Cardiac muscle cell (in vitro differentiated cells and primary cell): ENCODE data around the gene AVPR2. TPM values are rescaled to one million over a fixed set of nuclear protein-coding genes. Genes with fewer than 3 reads are reported as not detected.

Experiments
- DNase-seq, 2 donors: peaks; one replicate each; pipeline versions ENCODE4 v3.0.0 to v3.0.0-alpha.2; 2010 to 2017; ENCODE audit warnings: low read depth in 1 of 2, low spot score in 1 of 2
- H3K27ac ChIP-seq: fragments of 200-600 bp; sonication (generic); 2 replicates; pipeline ENCODE4 v1.5.1; 2016
- H3K27me3 ChIP-seq: fragments of 200-600 bp; sonication (generic); 2 replicates; pipeline ENCODE4 v1.6.0; 2016; ENCODE audit warnings: control low read depth
- H3K36me3 ChIP-seq: fragments of 200-600 bp; sonication (generic); 2 replicates; pipeline ENCODE4 v1.5.1; 2016; ENCODE audit warnings: control low read depth
- H3K4me1 ChIP-seq: fragments of 200-600 bp; sonication (generic); 2 replicates; pipeline ENCODE4 v1.8.1; 2017; ENCODE audit warnings: low read depth, mild to moderate bottlenecking, mixed run types
- H3K4me3 ChIP-seq: fragments of 200-600 bp; sonication (generic); 2 replicates; pipeline ENCODE4 v1.5.1; 2016; ENCODE audit warnings: mild to moderate bottlenecking
- H3K9me3 ChIP-seq: fragments of 200-600 bp; sonication (generic); 2 replicates; pipeline ENCODE4 v1.5.1; 2017; ENCODE audit warnings: low read depth, mild to moderate bottlenecking, control low read depth
- CTCF ChIP-seq: IDR thresholded peaks from 2 replicates; pipeline ENCODE4 v1.5.1; 2012; ENCODE audit warnings: low read depth, mild to moderate bottlenecking, low read length
- polyA plus RNA-seq: library from polyadenylated mRNA; unstranded; fragments of >200 nt; fragmentation: Nextera tagmentation; extraction: Ambion mirVana; gene quantifications from 2 replicates; pipeline ENCODE4 v1.2.1, GENCODE V29; 2016
- total RNA-seq: library from RNA; depleted of rRNA; stranded (reverse); fragments of >200 nt; gene quantifications from 2 replicates; pipeline ENCODE4 v1.2.3, GENCODE V29; 2016

AVPR2 gene
- total and polyA plus RNA-seq, 2 experiments from 2014 or later = 0.11 TPM; not detected in 1

- no peak for TF ChIP-seq CTCF
- Histone ChIP-seq H3K4me1 (no peaks in the 10 kb centered on the region), H3K27ac (no peak overlapping the region), H3K27me3 (no peaks in the 10 kb centered on the region), H3K4me3 (no peak overlapping the region), H3K9me3 (no peaks in the 10 kb centered on the region), H3K36me3 (no peaks in the 10 kb centered on the region)
- DNase-seq = no peak
Measured at GRCh38 chrX:153876112-153876491, 28.4 kb upstream of the AVPR2 start.

- H3K4me1 ChIP-seq = no peaks in the 10 kb centered on the region
- TF ChIP-seq CTCF = no peak
Measured at GRCh38 chrX:153877571-153878261, 26.8 kb upstream of the AVPR2 start.

GRCh38 chrX:153878345-153878744, 26.1 kb upstream of the AVPR2 start:
- Histone ChIP-seq H3K27me3 (no peaks in the 10 kb centered on the region), H3K27ac (no peak overlapping the region), H3K4me3 (no peak overlapping the region), H3K9me3 (no peaks in the 10 kb centered on the region), H3K36me3 (no peaks in the 10 kb centered on the region), H3K4me1 (no peaks in the 10 kb centered on the region)
- no peak for TF ChIP-seq CTCF
- no peak for DNase-seq

More at GRCh38 chrX:153877571-153878261, 26.8 kb upstream of the AVPR2 start:
- no peaks in the 10 kb centered on the region for H3K27me3 ChIP-seq
- no peak overlapping the region for H3K27ac ChIP-seq
- DNase-seq = no peak
- H3K4me3 ChIP-seq = no peak overlapping the region
- H3K9me3 ChIP-seq = no peaks in the 10 kb centered on the region
- no peaks in the 10 kb centered on the region for H3K36me3 ChIP-seq

- no peaks in the 10 kb centered on the region for H3K36me3 ChIP-seq
- no peaks in the 10 kb centered on the region for H3K4me1 ChIP-seq
- H3K9me3 ChIP-seq = no peaks in the 10 kb centered on the region
- H3K27ac ChIP-seq = no peak overlapping the region
- no peak for TF ChIP-seq CTCF
- H3K27me3 ChIP-seq = peaks cover 1% of the 10 kb centered on the region
- H3K4me3 ChIP-seq = no peak overlapping the region
- DNase-seq = peak in 1 of 2 donors; percentile 12
Measured at GRCh38 chrX:153878969-153879653, 25.4 kb upstream of the AVPR2 start.

GRCh38 chrX:153879741-153880439, 24.6 kb upstream of the AVPR2 start:
- no peaks in the 10 kb centered on the region for H3K4me1 ChIP-seq
- peaks cover 7% of the 10 kb centered on the region for H3K27me3 ChIP-seq
- H3K9me3 ChIP-seq = no peaks in the 10 kb centered on the region
- no peak for DNase-seq
- no peak overlapping the region for H3K27ac ChIP-seq
- H3K36me3 ChIP-seq = no peaks in the 10 kb centered on the region
- TF ChIP-seq CTCF = no peak
- H3K4me3 ChIP-seq = no peak overlapping the region
